ENCODE data around the gene APBB3. TPM values are rescaled to one million over a fixed set of nuclear protein-coding genes. Genes with fewer than 3 reads are reported as not detected.

The APBB3 gene
- total RNA-seq, 1 donor from 2014 or later, result 6.3 TPM

DNA sequence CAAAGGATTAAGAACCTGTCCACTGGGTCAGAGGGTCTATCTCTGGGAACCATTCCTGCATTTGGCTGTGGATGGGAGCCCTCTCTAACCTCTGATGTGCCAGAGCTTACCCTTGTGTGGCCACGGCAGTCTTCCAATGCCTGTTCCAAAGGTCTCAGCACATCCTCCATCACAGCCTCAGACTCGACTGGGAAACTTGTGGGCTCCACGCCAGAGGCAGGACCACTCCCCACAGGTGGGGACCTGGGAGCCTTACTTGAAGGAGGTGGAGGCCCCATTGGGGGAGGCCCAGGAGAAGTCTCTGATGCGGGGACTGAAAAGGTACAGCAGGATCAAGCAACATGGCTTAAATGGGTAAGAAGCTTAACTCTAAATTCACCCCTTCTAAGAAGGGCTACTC is 12.5 kb downstream of the APBB3 start:
- no peak overlapping the region for H3K4me3 ChIP-seq (ENCODE audit: low read depth, low read length)
- TF ChIP-seq, protein P1, sequence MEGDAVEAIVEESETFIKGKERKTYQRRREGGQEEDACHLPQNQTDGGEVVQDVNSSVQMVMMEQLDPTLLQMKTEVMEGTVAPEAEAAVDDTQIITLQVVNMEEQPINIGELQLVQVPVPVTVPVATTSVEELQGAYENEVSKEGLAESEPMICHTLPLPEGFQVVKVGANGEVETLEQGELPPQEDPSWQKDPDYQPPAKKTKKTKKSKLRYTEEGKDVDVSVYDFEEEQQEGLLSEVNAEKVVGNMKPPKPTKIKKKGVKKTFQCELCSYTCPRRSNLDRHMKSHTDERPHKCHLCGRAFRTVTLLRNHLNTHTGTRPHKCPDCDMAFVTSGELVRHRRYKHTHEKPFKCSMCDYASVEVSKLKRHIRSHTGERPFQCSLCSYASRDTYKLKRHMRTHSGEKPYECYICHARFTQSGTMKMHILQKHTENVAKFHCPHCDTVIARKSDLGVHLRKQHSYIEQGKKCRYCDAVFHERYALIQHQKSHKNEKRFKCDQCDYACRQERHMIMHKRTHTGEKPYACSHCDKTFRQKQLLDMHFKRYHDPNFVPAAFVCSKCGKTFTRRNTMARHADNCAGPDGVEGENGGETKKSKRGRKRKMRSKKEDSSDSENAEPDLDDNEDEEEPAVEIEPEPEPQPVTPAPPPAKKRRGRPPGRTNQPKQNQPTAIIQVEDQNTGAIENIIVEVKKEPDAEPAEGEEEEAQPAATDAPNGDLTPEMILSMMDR (IDR thresholded peaks at IDR 0.05; ENCODE audit: insufficient read depth, low read length, severe bottlenecking), result no peak
- no peak for FAIRE-seq
- no peak for DNase-seq (ENCODE audit: low read depth)
- peaks cover 22% of the 10 kb centered on the region for H3K36me3 ChIP-seq (ENCODE audit: control insufficient read depth, insufficient read depth, low read length)
- H3K27me3 ChIP-seq (ENCODE audit: control insufficient read depth, insufficient read depth, low read length), result no peaks in the 10 kb centered on the region

DNA sequence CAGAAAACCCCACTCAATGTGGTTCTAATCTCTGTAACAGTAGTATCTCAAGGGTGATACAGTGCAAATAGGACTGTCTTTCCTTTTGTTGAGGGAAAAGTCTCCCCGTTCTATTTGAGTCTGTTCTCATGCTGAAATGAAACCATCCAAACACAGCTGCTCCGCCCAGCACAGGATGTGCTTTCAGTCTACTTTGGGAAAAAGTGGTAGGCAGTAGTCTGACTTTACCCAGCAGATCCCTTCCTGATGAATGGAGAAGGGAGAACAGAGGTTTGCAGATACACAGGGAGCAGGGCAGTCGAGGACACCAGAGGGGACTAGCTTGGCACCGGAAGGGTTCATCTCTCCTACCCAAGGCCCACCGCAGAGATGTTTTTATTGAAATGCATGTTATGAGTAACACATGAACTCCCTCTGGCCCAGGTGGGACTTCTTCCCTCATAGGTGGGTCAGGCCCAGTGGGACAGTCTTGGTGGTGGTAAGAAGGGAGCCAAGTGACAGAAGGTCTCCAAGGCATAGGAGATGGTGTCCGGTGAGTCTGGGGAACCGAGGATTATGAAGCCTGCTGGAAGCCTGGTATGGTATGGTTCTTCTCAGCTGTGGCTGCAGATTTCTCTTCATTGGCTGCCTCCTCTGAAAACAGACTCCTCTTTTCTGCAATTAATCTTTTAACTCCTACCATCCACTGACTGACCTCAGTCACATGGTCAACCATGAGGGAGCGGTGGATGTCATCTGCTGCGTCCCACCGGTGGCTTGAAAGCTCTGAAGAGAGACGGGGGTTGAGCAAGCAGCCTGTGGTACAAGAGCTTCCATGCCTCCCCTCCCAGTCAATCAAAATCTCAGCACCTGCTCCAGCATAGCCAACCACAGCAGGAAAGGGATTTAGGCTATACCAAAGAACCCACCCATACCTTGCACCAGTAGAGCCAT is 14.0 kb downstream of the APBB3 start:
- FAIRE-seq (no peak), DNase-seq (ENCODE audit: low read depth) (no peak)
- peaks cover 22% of the 10 kb centered on the region for H3K36me3 ChIP-seq (ENCODE audit: control insufficient read depth, insufficient read depth, low read length)
- TF ChIP-seq, protein P1 (IDR thresholded peaks at IDR 0.05; ENCODE audit: insufficient read depth, low read length, severe bottlenecking), result no peak
- no peak overlapping the region for H3K4me3 ChIP-seq (ENCODE audit: low read depth, low read length)
- H3K27me3 ChIP-seq (ENCODE audit: control insufficient read depth, insufficient read depth, low read length), result no peaks in the 10 kb centered on the region

DNA sequence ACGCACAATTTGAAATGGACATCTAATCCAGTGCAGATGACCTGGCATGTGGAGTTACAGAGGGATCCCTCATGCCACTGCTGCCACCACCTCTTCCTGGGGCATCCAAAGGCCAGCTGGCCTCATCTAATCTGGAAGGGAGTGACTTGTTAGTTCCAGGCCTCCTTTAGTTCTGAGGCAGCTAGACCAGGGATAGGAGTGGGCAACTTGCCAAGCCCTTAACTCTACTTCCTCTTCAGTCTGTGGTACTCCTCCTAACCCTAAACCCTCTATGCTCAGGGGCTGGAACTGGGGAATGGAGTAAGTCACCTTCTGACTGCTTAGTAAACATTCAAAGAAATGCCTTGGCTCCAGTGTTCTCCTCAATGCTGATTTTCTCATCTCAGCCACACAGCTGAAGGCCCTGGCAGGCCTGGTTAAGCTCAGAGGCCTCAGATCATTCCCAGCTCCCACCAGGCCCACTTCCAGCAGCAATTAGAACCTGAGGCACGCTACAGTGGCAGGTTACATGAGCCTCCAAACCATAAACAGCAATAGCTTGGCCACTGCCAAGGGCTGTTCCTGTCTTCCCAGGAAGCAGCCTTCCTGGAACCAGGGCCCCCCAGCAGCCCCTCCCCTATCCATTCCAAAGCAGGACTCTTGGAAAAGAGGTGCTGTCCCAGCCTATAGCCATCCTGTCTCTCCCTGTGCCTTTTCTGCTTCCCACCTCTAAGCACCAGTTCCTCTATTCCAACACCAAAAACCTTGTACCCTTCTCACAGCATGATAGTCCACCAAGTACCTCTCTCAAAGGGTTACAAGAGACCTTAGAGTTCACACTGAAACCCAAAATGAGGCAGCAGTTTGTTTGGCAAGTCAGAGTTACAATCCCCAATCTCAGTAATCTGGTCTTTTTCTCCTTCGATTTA is 14.9 kb downstream of the APBB3 start:
- TF ChIP-seq, protein P1 (IDR thresholded peaks at IDR 0.05; ENCODE audit: insufficient read depth, low read length, severe bottlenecking), result no peak
- H3K36me3 ChIP-seq (ENCODE audit: control insufficient read depth, insufficient read depth, low read length), result peaks cover 22% of the 10 kb centered on the region
- H3K4me3 ChIP-seq (ENCODE audit: low read depth, low read length), result no peak overlapping the region
- FAIRE-seq (no peak), DNase-seq (ENCODE audit: low read depth) (no peak)
- H3K27me3 ChIP-seq (ENCODE audit: control insufficient read depth, insufficient read depth, low read length), result no peaks in the 10 kb centered on the region

DNA sequence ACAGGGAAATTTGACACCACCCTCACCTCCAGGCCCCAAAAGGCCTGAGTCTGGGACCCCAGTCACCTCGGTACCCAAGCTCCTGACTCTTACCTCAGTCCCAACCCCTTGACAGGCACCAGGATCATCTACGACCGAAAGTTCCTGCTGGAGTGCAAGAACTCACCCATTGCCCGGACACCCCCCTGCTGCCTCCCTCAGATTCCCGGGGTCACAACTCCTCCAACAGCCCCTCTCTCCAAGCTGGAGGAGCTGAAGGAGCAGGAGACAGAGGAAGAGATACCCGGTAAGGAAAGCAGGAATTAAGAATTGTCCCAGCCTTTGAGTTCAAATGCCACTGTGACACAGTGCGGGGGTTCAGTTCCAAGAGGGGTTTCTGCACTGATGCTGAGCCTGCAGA is 15.6 kb downstream of the APBB3 start:
- TF ChIP-seq, protein P1 (IDR thresholded peaks at IDR 0.05; ENCODE audit: insufficient read depth, low read length, severe bottlenecking), result no peak
- FAIRE-seq (no peak), DNase-seq (ENCODE audit: low read depth) (no peak)
- H3K27me3 ChIP-seq (ENCODE audit: control insufficient read depth, insufficient read depth, low read length), result no peaks in the 10 kb centered on the region
- peaks cover 22% of the 10 kb centered on the region for H3K36me3 ChIP-seq (ENCODE audit: control insufficient read depth, insufficient read depth, low read length)
- H3K4me3 ChIP-seq (ENCODE audit: low read depth, low read length), result no peak overlapping the region

DNA sequence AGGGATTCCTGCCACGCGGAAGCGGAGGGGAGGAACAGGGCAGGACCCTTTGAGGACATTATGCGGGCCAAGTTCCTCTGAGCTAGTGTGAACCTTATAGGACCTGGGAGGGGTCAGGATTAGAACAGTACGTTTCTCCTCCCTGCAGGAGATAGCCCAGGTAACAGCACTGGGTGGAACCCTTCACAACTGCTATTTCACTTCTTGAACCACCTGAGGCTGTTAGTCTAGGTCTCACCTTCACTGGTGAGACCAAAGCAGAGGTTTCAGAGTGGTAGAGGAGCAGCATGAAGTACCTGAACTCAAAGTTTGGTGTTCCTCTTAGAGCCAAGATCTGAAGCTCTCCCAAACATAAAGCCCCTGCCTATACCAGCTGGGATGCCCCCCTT is 16.1 kb downstream of the APBB3 start:
- TF ChIP-seq, protein P1 (IDR thresholded peaks at IDR 0.05; ENCODE audit: insufficient read depth, low read length, severe bottlenecking), result no peak
- DNase-seq (ENCODE audit: low read depth) (no peak), FAIRE-seq (no peak)
- no peaks in the 10 kb centered on the region for H3K27me3 ChIP-seq (ENCODE audit: control insufficient read depth, insufficient read depth, low read length)
- peak overlapping the region; percentile 47 for H3K4me3 ChIP-seq (ENCODE audit: low read depth, low read length)
- peaks cover 22% of the 10 kb centered on the region for H3K36me3 ChIP-seq (ENCODE audit: control insufficient read depth, insufficient read depth, low read length)

Data from bronchial epithelial cell (primary cell).